K562 (cell line): ENCODE data around the gene RNF123. TPM values are rescaled to one million over a fixed set of nuclear protein-coding genes. Genes with fewer than 3 reads are reported as not detected.

Experiments used
- ARID1B ChIP-seq: fragments of 450-650 bp; IDR thresholded peaks from 2 replicates; pipeline ENCODE4 v1.6.1; 2016; ENCODE audit warnings: antibody characterized with exemption, mild to moderate bottlenecking, inconsistent platforms
- CAMTA2 ChIP-seq: fragments of 250-450 bp; sonication (Bioruptor Pico); conservative IDR thresholded peaks from 2 replicates; pipeline ENCODE4 v1.5.1; 2022
- CC2D1A ChIP-seq: fragments of 450-650 bp; IDR thresholded peaks from 2 replicates; pipeline ENCODE4 v1.6.1; 2017; ENCODE audit warnings: mild to moderate bottlenecking
- CEBPG ChIP-seq, 3 experiments: fragments of 200-800 bp in 1 of 3; sonication (Bioruptor generic) in 1 of 3; sonication (generic) in 1 of 3; formaldehyde crosslinking in 1 of 3; IDR thresholded peaks in 2 of 3; conservative IDR thresholded peaks in 1 of 3; 2 replicates each; pipeline versions ENCODE4 v1.6.1 to v1.8.0; 2016 to 2022; ENCODE audit warnings: missing compliant biosample characterization in 2 of 3, missing genetic modification characterization in 2 of 3, mild to moderate bottlenecking in 1 of 3, missing genetic modification reagents in 1 of 3
- CHD1 ChIP-seq: fragments of 200-600 bp; sonication (generic); IDR thresholded peaks from one replicate; pipeline ENCODE4 v1.6.1; 2012; ENCODE audit warnings: mild to moderate bottlenecking, moderate library complexity, low read length, inconsistent platforms
- FOS ChIP-seq: IDR thresholded peaks from 3 replicates; pipeline ENCODE4 v1.6.1; 2011; ENCODE audit not compliant: insufficient read length; ENCODE audit errors: extremely low read depth
- FUS ChIP-seq: fragments of 200-400 bp; formaldehyde crosslinking; optimal IDR thresholded peaks from 2 replicates; pipeline ENCODE3; 2017; ENCODE audit warnings: low read depth, low read length
- HDAC6 ChIP-seq: IDR thresholded peaks from 2 replicates; pipeline ENCODE4 v1.6.1; 2012; ENCODE audit warnings: low read depth, mild to moderate bottlenecking, control low read depth, inconsistent platforms, low read length, moderate library complexity
- MNT ChIP-seq, 2 experiments: fragments of 450-650 bp; conservative IDR thresholded peaks; 2 replicates each; pipeline ENCODE4 v1.6.1; 2017; ENCODE audit warnings: mild to moderate bottlenecking in 2 of 2, moderate library complexity in 2 of 2
- NFRKB ChIP-seq: fragments of 450-650 bp; IDR thresholded peaks from 2 replicates; pipeline ENCODE4 v1.6.1; 2016; ENCODE audit warnings: low read depth
- NRF1 ChIP-seq, 2 experiments: fragments of 450-650 bp; IDR thresholded peaks in 1 of 2; conservative IDR thresholded peaks in 1 of 2; 2 replicates each; pipeline ENCODE4 v1.6.1; 2014; ENCODE audit warnings: mild to moderate bottlenecking in 2 of 2
- SAP30 ChIP-seq: fragments of 200-600 bp; sonication (generic); IDR thresholded peaks from 2 replicates; pipeline ENCODE4 v1.6.1; 2012; ENCODE audit warnings: borderline replicate concordance, low read depth, mild to moderate bottlenecking, moderate library complexity, low read length, control low read depth, inconsistent platforms; ENCODE audit not compliant: insufficient read depth, poor library complexity, severe bottlenecking
- STAT5A ChIP-seq: IDR thresholded peaks from 2 replicates; pipeline ENCODE4 v1.6.1; 2012; ENCODE audit warnings: low read length, inconsistent platforms, borderline replicate concordance
- TBP ChIP-seq: optimal IDR thresholded peaks from 2 replicates; pipeline ENCODE3; 2011; ENCODE audit warnings: low read depth, low read length, improper control_type of control experiment
- TEAD1 ChIP-seq, 2 experiments: fragments of 450-650 bp in 1 of 2; sonication (generic) in 1 of 2; formaldehyde crosslinking; IDR thresholded peaks; 2 replicates each; pipeline versions ENCODE4 v1.4.0 to v1.8.0; 2020 to 2022; ENCODE audit warnings: mild to moderate bottlenecking in 2 of 2, missing genetic modification reagents in 1 of 2
- YY1 ChIP-seq, 3 experiments: IDR thresholded peaks; 2 replicates each; pipeline ENCODE4 v1.6.1; 2011; ENCODE audit warnings: low read length in 2 of 3, mild to moderate bottlenecking in 2 of 3, moderate library complexity in 2 of 3, borderline replicate concordance in 1 of 3, control low read depth in 1 of 3, low read depth in 1 of 3; ENCODE audit not compliant: insufficient read depth in 3 of 3, insufficient replicate concordance in 2 of 3, control insufficient read depth in 1 of 3, insufficient read length in 1 of 3; ENCODE audit errors: extremely low read depth in 1 of 3
- ZFX ChIP-seq: sonication (generic); formaldehyde crosslinking; IDR thresholded peaks from 2 replicates; pipeline ENCODE4 v1.8.0; 2022; ENCODE audit warnings: mild to moderate bottlenecking, missing genetic modification reagents, moderate library complexity
- polyA plus RNA-seq, 8 experiments: library from polyadenylated mRNA; depleted of rRNA in 4 of 8; stranded (reverse) in 5 of 8; unstranded in 3 of 8; fragments of >200 nt; fragmentation: Nextera tagmentation in 2 of 8; fragmentation: Illumina TruSeq in 1 of 8; extraction: Ambion mirVana in 2 of 8; extraction: Trizol in 1 of 8; gene quantifications; 2 replicates each; pipeline versions ENCODE4 v1.2.1 to v1.2.3, GENCODE V29; 2011 to 2014; ENCODE audit warnings: inconsistent platforms in 1 of 8, missing spikeins in 1 of 8
- total RNA-seq, 7 experiments: library from RNA; depleted of rRNA in 6 of 7; stranded (reverse); fragments of >200 nt in 6 of 7; fragmentation: Illumina TruSeq in 2 of 7; extraction: Trizol in 2 of 7; gene quantifications; 2 replicates each; pipeline versions ENCODE4 v1.2.1 to v1.2.3, GENCODE V29; 2011 to 2021; ENCODE audit warnings: low replicate concordance in 1 of 7
- TF ChIP-seq, protein P1 (sequence below): fragments of 250-450 bp; sonication (Bioruptor Pico); IDR thresholded peaks from 2 replicates; pipeline ENCODE4 v1.8.0; 2022; ENCODE audit warnings: moderate library complexity, mild to moderate bottlenecking, inconsistent platforms
- TF ChIP-seq, protein P2 (sequence below): fragments of 450-650 bp; IDR thresholded peaks from 2 replicates; pipeline ENCODE4 v1.6.1; 2016; ENCODE audit warnings: antibody characterized with exemption
- TF ChIP-seq, protein P3 (sequence below): fragments of 450-650 bp; IDR thresholded peaks from 2 replicates; pipeline ENCODE4 v1.6.1; 2017; ENCODE audit warnings: antibody characterized with exemption

The RNF123 gene
- total and polyA plus RNA-seq, 9 of the 15 experiments (the other 6 are each of a cell fraction or from before 2014, with no cell fraction given) = 8.7 to 53.1 (median 17.5) TPM

- TF ChIP-seq, protein P1, sequence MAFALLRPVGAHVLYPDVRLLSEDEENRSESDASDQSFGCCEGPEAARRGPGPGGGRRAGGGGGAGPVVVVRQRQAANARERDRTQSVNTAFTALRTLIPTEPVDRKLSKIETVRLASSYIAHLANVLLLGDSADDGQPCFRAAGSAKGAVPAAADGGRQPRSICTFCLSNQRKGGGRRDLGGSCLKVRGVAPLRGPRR (CRISPR knock-in tag) = no peak
- TF ChIP-seq FOS (peak; percentile 46), SAP30 (peak; percentile 49), TEAD1 (CRISPR knock-in tag; IDR thresholded peaks at IDR 0.05) (peak in 1 of 2 experiments; percentile 45; a peak in 1 of 4 replicates), TBP (peak; percentile 6), ARID1B (peak; percentile 51; the same call in 1 of the 2 replicates), NFRKB (no peak), CHD1 (peak; percentile 72), FUS (no peak), STAT5A (peak; percentile 59), CEBPG (CRISPR knock-in tag; IDR thresholded peaks at IDR 0.05) (no peak), CEBPG (tag; conservative IDR thresholded peaks at IDR 0.05 in 1 of 2, IDR thresholded peaks at IDR 0.05 in 1 of 2) (no peak), CC2D1A (peak; percentile 100), NRF1 (conservative IDR thresholded peaks at IDR 0.05 in 1 of 2, IDR thresholded peaks at IDR 0.05 in 1 of 2) (peak; percentile 77), HDAC6 (no peak), ZFX (peak; percentile 91), CAMTA2 (CRISPR knock-in tag) (no peak), MNT (conservative IDR thresholded peaks at IDR 0.05) (peak in 1 of 2 experiments; percentile 84; a peak in 2 of 4 replicates), YY1 (IDR thresholded peaks at IDR 0.05; ENCODE audit: borderline replicate concordance in 1 of 3, control insufficient read depth in 1 of 3, extremely low read depth in 1 of 3, insufficient read depth in 3 of 3, insufficient read length in 1 of 3, insufficient replicate concordance in 2 of 3, low read depth in 1 of 3, low read length in 2 of 3) (peak in 1 of 3 experiments; percentile 4)
- TF ChIP-seq, protein P2, sequence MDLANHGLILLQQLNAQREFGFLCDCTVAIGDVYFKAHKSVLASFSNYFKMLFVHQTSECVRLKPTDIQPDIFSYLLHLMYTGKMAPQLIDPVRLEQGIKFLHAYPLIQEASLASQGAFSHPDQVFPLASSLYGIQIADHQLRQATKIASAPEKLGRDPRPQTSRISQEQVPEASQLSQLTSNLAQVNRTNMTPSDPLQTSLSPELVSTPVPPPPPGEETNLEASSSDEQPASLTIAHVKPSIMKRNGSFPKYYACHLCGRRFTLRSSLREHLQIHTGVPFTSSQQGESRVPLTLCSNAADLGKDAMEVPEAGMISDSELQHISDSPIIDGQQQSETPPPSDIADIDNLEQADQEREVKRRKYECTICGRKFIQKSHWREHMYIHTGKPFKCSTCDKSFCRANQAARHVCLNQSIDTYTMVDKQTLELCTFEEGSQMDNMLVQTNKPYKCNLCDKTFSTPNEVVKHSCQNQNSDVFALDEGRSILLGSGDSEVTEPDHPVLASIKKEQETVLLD = peak; percentile 94
- TF ChIP-seq, protein P3, sequence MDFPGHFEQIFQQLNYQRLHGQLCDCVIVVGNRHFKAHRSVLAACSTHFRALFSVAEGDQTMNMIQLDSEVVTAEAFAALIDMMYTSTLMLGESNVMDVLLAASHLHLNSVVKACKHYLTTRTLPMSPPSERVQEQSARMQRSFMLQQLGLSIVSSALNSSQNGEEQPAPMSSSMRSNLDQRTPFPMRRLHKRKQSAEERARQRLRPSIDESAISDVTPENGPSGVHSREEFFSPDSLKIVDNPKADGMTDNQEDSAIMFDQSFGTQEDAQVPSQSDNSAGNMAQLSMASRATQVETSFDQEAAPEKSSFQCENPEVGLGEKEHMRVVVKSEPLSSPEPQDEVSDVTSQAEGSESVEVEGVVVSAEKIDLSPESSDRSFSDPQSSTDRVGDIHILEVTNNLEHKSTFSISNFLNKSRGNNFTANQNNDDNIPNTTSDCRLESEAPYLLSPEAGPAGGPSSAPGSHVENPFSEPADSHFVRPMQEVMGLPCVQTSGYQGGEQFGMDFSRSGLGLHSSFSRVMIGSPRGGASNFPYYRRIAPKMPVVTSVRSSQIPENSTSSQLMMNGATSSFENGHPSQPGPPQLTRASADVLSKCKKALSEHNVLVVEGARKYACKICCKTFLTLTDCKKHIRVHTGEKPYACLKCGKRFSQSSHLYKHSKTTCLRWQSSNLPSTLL = peak; percentile 98
Measured at GRCh38 chr3:49723628-49724551, 34.5 kb downstream of the RNF123 start, which contains the start of gene GMPPB (continued).
